HG03139 (cell line): ENCODE results near the gene NOVA2.
A peak's percentile ranks its signal among the peaks of the same experiment; 100 is the strongest.

Experiments used
- ATAC-seq: cut with Tn5 transposase; IDR thresholded peaks from one replicate; pipeline ENCODE4 v1.9.1; 2021; ENCODE audit not compliant: unreplicated experiment

NOVA2 gene

GRCh38 chr19:45973553-45974338 is at the start of gene NOVA2:
NOVA2 (minus strand) TSS chr19:45973865; CDS start chr19:45973351, 514 bp downstream.
- no peak for ATAC-seq

DNA sequence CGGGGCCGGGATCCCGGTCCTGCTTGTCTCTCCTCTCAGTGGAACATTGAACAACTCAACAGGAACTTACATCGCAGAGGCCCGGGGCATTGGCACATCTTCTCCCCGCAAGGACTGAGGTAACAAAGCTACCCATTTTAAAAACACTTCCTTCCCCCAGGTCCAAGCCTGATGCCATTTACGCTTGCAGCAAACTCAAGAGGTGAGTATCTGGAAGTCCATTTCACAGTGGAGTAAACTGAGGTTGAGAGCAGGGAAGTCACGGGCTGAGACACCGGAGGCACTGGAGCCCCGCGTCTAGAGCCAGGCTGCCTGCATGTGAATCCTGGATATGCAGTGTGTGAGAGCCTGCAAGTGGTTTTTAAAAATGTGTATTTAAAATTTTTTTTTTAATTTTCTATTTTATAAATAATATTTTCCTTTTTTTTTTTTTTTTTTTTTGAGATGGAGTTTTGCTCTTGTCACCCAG is 49.7 kb upstream of the NOVA2 start:
- no peak for ATAC-seq

DNA sequence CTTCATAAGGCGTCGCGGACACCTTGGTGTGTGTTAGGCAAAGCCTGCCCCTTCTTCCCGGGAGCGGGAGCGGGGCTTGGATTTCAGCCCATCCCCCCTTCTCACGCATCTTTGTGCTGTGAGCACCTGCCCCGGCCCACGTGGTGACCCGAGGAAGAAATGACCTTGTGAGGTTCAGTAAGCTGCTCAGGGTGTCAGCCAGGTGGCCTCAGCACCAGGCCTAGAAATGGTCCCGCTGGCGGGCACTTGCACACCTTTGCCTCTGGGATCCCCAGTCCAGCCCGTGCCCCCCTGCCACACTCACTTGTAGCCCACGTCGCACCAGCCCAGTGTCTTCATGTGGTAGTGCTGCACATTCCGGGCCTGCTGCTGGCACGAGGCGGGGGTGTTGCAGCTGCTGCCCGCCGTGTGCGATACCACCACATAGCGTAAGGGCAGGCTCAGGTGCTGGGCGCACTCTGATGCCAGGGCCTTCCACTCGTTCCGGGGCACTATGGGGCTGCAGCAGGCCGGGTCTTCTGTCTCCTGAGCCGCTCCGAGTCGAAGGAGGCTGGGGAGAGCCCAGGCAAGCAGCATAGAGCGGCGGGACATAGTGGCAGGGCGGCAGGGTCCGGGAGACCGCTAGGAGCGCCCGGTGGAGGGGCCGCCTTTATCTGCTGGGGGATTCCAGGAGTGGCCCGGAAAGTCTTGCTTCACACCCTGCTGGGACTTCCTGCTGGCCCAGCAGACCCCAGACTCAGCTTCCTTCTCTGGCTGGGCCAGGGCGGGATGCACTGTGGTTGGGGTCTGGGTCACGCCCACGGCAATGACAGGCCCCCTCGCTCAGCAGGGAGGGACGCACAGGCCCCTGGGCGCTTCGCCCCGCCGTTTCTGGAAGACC is 49.0 kb upstream of the NOVA2 start, which contains the start of gene PGLYRP1:
PGLYRP1 (minus strand) TSS at position 623 of the 880 bp plus-strand sequence; CDS start at position 591, 32 bp downstream.
- no peak for ATAC-seq

DNA sequence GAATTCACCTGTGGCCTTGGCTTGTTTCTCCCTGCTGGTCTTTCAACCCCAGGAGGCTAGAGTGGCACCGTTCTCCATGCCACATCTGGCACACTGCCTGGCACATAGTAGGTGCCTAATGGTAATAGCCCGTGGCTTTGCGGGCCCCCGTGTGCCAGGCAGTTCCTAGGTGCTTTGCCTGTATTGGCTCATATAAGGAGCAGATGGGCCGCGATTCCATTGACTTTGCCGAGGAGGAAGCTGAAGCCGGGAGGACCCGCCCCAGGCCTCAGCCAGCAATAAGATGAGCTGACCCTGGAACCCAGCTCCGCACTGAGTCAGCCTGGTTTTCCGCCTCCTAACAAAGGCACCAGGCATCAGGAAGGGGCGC is 48.4 kb upstream of the NOVA2 start:
- ATAC-seq, result no peak

- ATAC-seq, result no peak
Observed at GRCh38 chr19:46021531-46022041, 47.9 kb upstream of the NOVA2 start.

GRCh38 chr19:46020819-46021125 is 47.1 kb upstream of the NOVA2 start:
- no peak for ATAC-seq

DNA sequence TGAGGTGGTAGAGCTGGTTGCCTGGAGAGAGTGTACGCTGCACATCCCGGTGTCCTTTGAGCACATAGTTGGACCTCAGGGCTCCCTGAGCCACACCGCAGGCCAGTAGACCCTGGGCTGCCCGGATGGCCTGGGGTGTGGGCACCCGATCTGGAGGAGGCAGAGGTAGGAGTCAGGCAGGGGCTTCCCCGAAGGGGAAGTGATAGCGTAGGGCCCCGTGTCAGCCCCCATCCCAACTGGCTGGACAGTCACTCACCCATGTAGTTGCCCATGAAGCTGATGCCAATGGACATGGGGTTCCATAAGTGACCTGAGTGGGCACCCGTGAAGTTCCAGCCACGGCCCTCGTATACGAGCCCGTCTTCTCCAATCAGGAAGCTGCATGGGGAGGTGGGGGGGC is 45.6 kb upstream of the NOVA2 start:
- no peak for ATAC-seq

DNA sequence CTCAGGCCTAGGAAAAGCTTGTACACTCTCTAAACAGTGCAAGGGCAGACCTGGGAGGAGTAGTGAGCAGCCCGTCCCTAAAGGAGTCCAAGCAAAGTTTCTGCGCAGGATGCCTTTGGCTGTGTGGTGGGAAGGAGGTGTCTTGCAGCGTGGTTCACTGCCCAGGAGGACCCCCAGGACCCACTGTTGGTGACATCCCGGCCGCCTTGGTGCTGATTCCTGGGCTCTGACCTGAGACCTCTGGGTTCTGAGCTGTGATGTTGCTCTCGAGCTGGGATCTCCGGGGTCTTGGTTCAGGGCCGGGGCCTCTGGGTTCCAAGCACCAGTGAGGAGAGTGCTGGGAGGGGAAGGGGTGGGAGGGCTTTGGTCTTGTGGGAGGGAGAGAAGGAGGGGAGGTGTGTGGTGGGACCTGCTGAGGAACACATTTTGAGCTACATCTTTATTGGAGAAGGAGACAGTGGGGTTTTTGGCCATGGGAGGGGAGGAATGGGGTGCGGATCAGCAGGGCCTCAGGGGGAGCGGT is 45.1 kb upstream of the NOVA2 start:
- ATAC-seq, result no peak

GRCh38 chr19:46017874-46018675 is 44.4 kb upstream of the NOVA2 start:
- no peak for ATAC-seq

GRCh38 chr19:46017095-46017429 is 43.4 kb upstream of the NOVA2 start:
- ATAC-seq, result no peak

DNA sequence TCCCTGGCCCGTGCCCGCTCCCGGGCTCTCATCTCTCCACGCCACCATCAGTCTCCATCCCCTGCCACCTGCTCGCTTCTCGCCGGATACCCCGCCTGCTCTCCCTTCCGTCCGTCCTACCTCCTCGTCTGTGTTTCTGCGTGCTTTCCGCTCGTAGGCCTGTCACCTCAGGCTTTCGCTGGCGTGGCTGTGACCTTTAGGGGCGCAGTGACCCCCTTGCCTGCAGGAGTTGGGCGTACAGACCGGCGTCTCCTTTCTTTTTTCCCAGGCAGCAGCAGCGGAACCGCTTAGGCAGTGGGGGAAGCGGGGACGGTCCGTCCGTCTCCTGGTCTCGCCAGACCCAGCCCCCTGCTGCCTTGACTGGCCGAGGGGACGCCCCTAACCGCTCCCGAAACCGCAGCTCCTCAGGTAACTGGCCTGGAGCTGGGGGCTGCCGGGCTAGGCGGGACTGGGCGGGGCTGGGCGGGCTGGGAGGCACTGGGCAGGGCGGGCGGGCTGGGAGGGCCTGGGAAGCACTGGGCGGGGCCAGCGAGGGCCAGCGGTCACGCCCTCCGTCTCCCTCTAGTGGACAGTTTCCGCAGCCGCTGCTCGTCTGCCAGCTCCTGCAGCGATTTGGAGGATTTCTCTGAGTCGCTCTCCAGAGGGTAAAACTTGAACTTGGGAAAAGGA is 42.9 kb upstream of the NOVA2 start:
- peak; percentile 44 for ATAC-seq

DNA sequence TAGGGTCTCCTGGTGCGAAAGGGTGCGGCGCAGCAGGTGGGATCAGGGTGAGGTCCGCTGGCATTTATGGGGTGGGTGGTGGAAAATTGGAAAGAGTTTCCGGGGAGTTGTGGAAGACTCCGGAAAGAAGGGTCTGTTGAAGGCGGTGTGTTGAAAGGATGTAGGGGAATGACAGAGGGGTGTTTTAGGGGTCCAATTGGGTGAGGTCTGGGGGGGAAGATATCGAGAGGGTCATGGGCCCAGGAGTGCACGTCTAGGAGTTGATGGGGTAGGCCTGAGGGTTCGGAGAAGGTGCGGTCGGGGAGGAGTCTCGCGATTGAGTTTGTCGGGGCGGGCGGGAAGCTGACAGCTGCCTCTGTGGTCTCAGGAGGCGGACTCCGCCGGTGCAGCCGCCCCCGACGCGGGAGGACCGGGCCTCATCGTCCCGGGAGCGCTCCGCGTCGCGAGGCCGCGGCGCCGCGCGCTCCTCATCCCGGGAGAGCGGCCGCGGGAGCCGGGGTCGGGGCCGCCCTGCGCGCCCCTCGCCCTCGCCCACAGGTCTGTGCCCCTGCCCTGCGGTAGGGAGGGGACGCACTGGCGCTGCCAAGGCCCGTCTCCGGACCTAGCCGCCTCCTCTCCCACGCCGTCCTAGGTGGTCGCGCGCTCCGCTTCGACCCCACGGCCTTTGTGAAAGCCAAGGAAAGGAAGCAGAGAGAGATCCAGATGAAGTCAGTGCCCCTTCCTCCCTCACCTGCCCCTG is 42.2 kb upstream of the NOVA2 start:
- no peak for ATAC-seq

DNA sequence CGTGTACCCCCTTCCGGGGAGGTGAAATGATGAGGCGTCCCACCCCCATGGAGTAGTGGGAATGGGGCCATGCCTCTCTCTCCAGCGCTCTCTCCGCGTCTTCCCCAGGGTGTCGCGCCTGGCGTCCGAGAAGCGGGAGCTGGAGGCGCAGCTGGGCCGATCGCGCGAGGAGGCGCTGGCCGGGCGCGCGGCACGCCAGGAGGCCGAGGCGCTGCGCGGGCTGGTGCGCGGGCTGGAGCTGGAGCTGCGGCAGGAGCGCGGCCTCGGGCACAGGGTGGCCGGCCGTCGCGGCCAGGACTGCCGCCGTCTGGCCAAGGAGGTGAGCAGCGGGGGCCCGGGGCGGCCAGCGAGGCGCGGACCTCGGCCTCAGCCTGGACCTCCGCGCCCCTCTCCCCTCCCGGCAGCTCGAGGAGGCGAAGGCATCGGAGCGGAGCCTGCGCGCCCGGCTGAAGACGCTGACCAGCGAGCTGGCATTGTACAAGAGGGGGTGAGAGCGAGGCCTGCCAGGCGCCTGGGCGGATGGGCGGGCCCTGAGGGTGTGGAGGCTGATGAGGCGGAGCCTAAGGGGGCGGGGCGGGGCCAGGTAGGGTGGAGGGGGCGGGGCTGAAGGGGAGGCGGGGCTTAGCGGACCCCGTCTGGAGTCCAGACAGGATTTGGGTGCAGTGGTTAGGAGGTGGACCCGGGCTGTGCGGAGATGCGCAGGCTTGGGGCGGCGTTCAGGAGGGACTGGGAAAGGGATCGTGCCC is 41.4 kb upstream of the NOVA2 start:
- no peak for ATAC-seq

DNA sequence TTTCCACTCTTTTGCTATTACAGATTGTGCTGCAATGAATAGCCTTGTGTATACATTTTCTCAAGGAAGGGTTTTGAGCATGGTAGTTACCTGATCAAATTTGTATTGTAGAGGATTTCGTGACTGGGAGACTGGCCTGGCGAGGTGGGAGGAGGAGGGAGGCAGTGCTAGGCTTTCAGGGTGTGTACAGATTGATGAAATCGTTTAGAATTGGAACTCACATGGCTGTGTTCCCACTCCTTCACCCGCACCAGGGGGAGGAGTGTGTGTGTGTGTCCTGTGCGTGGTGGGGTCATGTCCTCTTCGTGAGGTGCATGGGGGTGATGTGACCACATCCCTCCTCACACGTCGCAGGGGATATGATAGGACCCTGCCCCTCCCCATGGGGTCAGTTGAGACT is 40.9 kb upstream of the NOVA2 start:
- no peak for ATAC-seq

DNA sequence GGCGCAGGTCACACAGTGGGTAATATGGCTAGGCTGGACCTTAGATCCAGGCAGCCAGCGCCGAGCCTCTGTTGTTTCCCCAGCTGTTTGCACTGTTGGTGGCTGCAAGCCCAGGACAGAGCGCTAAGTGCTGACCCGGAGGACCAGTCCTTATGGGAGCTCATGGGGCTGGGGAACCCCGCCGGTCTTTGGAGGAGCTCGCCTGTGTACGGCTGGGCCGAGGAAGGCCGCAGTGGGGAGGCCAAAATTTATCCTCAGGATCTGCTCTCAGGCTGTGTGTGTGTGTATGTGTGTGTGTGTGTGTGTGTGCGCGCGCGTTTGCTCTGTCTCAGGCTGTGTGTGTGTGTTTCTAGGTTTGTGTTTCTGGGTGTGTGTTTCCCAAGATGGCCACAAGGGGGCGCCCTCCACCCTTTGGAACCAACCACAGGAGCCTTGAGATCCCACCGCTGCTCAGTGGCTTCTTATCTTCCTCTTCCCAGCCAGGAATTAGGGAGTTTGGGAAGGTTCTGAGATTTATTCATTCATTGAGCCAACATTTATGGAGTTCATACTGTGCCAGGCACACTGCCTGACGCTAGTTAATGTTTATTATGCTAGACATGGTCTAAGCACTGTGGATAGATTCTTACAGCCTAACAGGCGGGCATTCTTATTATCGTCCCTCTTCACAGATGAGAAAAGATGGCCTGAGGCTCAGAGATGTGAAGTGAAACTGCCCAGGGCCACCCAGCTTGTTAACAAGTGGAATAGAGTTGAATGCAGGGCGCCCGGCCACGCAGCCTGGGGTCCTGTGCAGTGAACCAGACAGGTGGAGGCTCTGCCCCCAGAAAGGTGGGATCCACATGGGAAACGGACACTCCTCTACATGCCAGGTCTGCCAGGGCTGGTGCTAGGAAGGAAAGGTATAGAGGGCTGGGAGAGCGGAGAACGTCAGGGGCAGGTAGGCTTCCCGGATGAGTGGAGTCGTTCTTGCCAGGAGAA is 36.2 kb upstream of the NOVA2 start:
- ATAC-seq, result no peak

DNA sequence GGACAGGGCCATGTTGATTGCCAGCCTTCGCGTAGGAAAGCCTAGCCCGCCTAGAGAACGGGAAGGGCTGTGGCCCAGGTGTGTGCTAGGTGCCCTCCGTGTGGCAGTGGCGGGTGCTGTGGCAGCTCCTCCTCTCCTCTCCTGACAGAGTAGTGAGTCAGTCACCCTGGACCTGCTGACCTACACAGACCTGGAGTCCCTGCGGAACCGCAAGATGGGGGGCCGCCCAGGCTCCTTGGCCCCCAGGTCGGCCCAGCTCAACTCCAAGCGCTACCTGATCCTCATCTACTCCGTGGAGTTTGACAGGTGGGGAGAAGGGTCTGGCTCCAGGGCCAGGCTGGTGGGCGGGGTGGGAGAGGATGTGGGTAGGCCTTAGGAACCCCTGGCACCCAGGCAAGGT is 32.7 kb upstream of the NOVA2 start:
- no peak for ATAC-seq

DNA sequence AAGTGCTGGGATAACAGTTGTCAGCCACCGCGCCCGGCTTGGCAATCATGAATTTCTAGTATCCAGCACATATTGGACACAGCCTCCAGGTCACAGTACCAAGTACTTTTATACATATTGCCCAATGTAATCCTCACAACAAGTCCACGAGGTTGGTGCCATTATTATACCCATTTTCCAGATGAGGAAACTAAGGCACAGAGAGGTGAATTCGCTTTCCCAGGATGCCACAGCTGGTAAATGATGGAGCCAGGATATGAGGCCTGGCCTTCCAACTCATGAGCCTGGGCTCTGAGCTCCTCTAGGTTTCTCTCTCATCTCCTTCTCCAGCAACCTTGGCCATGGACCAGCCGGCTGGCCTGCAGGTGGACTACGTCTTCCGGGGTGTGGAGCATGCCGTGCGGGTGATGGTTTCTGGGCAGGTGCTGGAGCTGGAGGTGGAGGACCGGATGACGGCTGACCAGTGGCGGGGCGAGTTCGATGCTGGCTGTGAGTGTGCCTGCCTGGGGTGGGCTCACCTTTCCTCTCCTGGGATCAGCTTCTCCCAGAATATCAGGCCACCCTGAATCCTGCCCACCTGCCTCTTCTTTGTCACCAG is 29.1 kb upstream of the NOVA2 start:
- ATAC-seq, result no peak
